GM23338 (cell line): ENCODE results near the gene COLEC12. TPM values are rescaled to one million over a fixed set of nuclear protein-coding genes. Genes with fewer than 3 reads are reported as not detected.

Experiments
- ATAC-seq: fragments of 200-7000 bp; cut with Tn5 transposase; 3 replicates; pipeline ENCODE4 v1.9.1; 2020
- DNase-seq: peaks from one replicate; pipeline ENCODE4 v3.0.0-alpha.2; 2015; ENCODE audit warnings: low spot score
- H2AFZ ChIP-seq: fragments of 200-600 bp; sonication (generic); 2 replicates; pipeline ENCODE4 v1.8.0; 2016; ENCODE audit warnings: antibody characterized with exemption, mild to moderate bottlenecking, moderate library complexity
- H3F3A ChIP-seq: fragments of 200-600 bp; sonication (generic); replicated peaks from 2 replicates; pipeline ENCODE4 v1.8.0; 2017; ENCODE audit warnings: antibody characterized with exemption, mixed run types, low read depth
- H3K27ac ChIP-seq: fragments of 200-600 bp; sonication (generic); 2 replicates; pipeline ENCODE4 v1.6.1; 2016; ENCODE audit warnings: low read depth
- H3K27me3 ChIP-seq: fragments of 200-600 bp; sonication (generic); 2 replicates; pipeline ENCODE4 v1.8.0; 2016; ENCODE audit warnings: mild to moderate bottlenecking, mixed run types, moderate library complexity; ENCODE audit not compliant: insufficient read depth
- H3K36me3 ChIP-seq: fragments of 200-600 bp; sonication (generic); 2 replicates; pipeline ENCODE4 v1.8.0; 2016; ENCODE audit warnings: mild to moderate bottlenecking; ENCODE audit not compliant: insufficient read depth
- H3K4me1 ChIP-seq: fragments of 200-600 bp; sonication (generic); 2 replicates; pipeline ENCODE4 v1.8.0; 2016; ENCODE audit warnings: mild to moderate bottlenecking, moderate library complexity; ENCODE audit not compliant: insufficient read depth
- H3K4me2 ChIP-seq: fragments of 200-600 bp; sonication (generic); 2 replicates; pipeline ENCODE4 v1.7.1; 2017; ENCODE audit warnings: mixed run types
- H3K4me3 ChIP-seq: fragments of 200-600 bp; sonication (generic); 2 replicates; pipeline ENCODE4 v1.6.1; 2016; ENCODE audit warnings: mixed run types
- H3K79me2 ChIP-seq: fragments of 200-600 bp; sonication (generic); replicated peaks from 2 replicates; pipeline ENCODE4 v1.8.0; 2017; ENCODE audit warnings: mild to moderate bottlenecking; ENCODE audit not compliant: insufficient read depth
- H3K9me2 ChIP-seq: fragments of 200-600 bp; sonication (generic); 2 replicates; pipeline ENCODE4 v1.8.0; 2017; ENCODE audit not compliant: insufficient read depth
- H4K20me1 ChIP-seq: fragments of 200-600 bp; sonication (generic); replicated peaks from 2 replicates; pipeline ENCODE4 v1.8.0; 2017; ENCODE audit warnings: mild to moderate bottlenecking; ENCODE audit not compliant: insufficient read depth
- H3K27ac Mint-ChIP-seq: 2 replicates; pipeline ENCODE4 v1.8.0; 2020; ENCODE audit warnings: inconsistent platforms, mild to moderate bottlenecking, moderate library complexity, mixed read lengths
- H3K27me3 Mint-ChIP-seq: 3 replicates; pipeline ENCODE4 v1.8.0; 2022; ENCODE audit warnings: low read depth, mild to moderate bottlenecking, moderate library complexity, mixed read lengths, inconsistent platforms; ENCODE audit not compliant: insufficient read depth, poor library complexity
- H3K36me3 Mint-ChIP-seq: 3 replicates; pipeline ENCODE4 v1.8.0; 2021; ENCODE audit warnings: low read depth, mild to moderate bottlenecking, inconsistent platforms, moderate library complexity, mixed read lengths
- H3K4me1 Mint-ChIP-seq: 3 replicates; pipeline ENCODE4 v1.8.0; 2020; ENCODE audit warnings: mild to moderate bottlenecking, inconsistent platforms, mixed read lengths
- H3K4me3 Mint-ChIP-seq: 3 replicates; pipeline ENCODE4 v1.8.0; 2021; ENCODE audit warnings: moderate library complexity, mild to moderate bottlenecking, inconsistent platforms, mixed read lengths
- H3K9me3 Mint-ChIP-seq: 3 replicates; pipeline ENCODE4 v1.8.0; 2020; ENCODE audit warnings: moderate library complexity, mild to moderate bottlenecking, inconsistent platforms, mixed read lengths
- CREB1 ChIP-seq: fragments of 250-450 bp; sonication (Bioruptor Pico); IDR thresholded peaks from 2 replicates; pipeline ENCODE4 v1.5.0; 2020; ENCODE audit warnings: low read depth, mild to moderate bottlenecking, moderate library complexity
- CTCF ChIP-seq, 2 experiments: fragments of 200-600 bp in 1 of 2; sonication (generic) in 1 of 2; conservative IDR thresholded peaks; 2 replicates each; pipeline versions ENCODE4 v1.5.1 to v1.6.1; 2016 to 2017; ENCODE audit warnings: antibody characterized with exemption in 2 of 2, low read depth in 2 of 2, mild to moderate bottlenecking in 2 of 2, moderate library complexity in 1 of 2
- ETS1 ChIP-seq: IDR thresholded peaks from 2 replicates; pipeline ENCODE4 v1.6.1; 2016; ENCODE audit warnings: antibody characterized with exemption
- EZH2 ChIP-seq: fragments of 200-600 bp; sonication (generic); IDR thresholded peaks from one replicate; pipeline ENCODE4 v1.8.0; 2017; ENCODE audit warnings: antibody characterized with exemption, mild to moderate bottlenecking, low read depth; ENCODE audit not compliant: unreplicated experiment
- EZH2phosphoT487 ChIP-seq: fragments of 200-600 bp; sonication (generic); IDR thresholded peaks from one replicate; pipeline ENCODE4 v1.8.1; 2018; ENCODE audit warnings: antibody characterized with exemption; ENCODE audit not compliant: unreplicated experiment
- JUNB ChIP-seq: IDR thresholded peaks from one replicate; pipeline ENCODE4 v1.6.1; 2016; ENCODE audit warnings: antibody characterized with exemption; ENCODE audit not compliant: unreplicated experiment
- NANOG ChIP-seq: IDR thresholded peaks from 2 replicates; pipeline ENCODE4 v1.6.1; 2016; ENCODE audit warnings: antibody characterized with exemption, borderline replicate concordance
- POLR2AphosphoS5 ChIP-seq: IDR thresholded peaks from 2 replicates; pipeline ENCODE4 v1.6.1; 2016; ENCODE audit warnings: antibody characterized with exemption, low read depth
- REST ChIP-seq: IDR thresholded peaks from one replicate; pipeline ENCODE4 v1.6.1; 2018; ENCODE audit warnings: antibody characterized with exemption; ENCODE audit not compliant: unreplicated experiment
- STAT1 ChIP-seq: IDR thresholded peaks from one replicate; pipeline ENCODE4 v1.6.1; 2016; ENCODE audit warnings: antibody characterized with exemption; ENCODE audit not compliant: unreplicated experiment
- ZNF114 ChIP-seq: fragments of 250-450 bp; sonication (Bioruptor Pico); IDR thresholded peaks from 2 replicates; pipeline ENCODE4 v1.5.0; 2020; ENCODE audit warnings: mild to moderate bottlenecking, moderate library complexity
- ZNF331 ChIP-seq: fragments of 250-450 bp; sonication (Bioruptor Pico); IDR thresholded peaks from 2 replicates; pipeline ENCODE4 v1.5.0; 2020; ENCODE audit warnings: low read depth, mild to moderate bottlenecking, moderate library complexity
- ZNF462 ChIP-seq: fragments of 250-450 bp; sonication (Bioruptor Pico); IDR thresholded peaks from 2 replicates; pipeline ENCODE4 v1.5.0; 2020; ENCODE audit warnings: mild to moderate bottlenecking, moderate library complexity
- polyA plus RNA-seq: library from polyadenylated mRNA; unstranded; fragments of >200 nt; fragmentation: Nextera tagmentation; extraction: Ambion mirVana; gene quantifications from 2 replicates; pipeline ENCODE4 v1.2.1, GENCODE V29; 2016
- total RNA-seq: library from RNA; depleted of rRNA; stranded (reverse); fragments of >200 nt; shearing (Covaris generic); gene quantifications from 2 replicates; pipeline ENCODE4 v1.2.3, GENCODE V29; 2014

The COLEC12 gene
- total and polyA plus RNA-seq, 2 experiments from 2014 or later = 1.1 to 3.2 TPM

GRCh38 chr18:361100-361732, 139.3 kb downstream of the COLEC12 start:
- Histone ChIP-seq H3K27ac (no peak overlapping the region), H3F3A (no peaks in the 10 kb centered on the region), H3K27me3 (no peaks in the 10 kb centered on the region), H3K9me2 (peaks cover 7% of the 10 kb centered on the region; the same call in 1 of the 2 replicates), H2AFZ (no peak overlapping the region), H3K4me2 (no peak overlapping the region), H3K36me3 (no peaks in the 10 kb centered on the region), H3K4me3 (no peak overlapping the region), H3K79me2 (no peaks in the 10 kb centered on the region), H3K4me1 (peaks cover 11% of the 10 kb centered on the region), H4K20me1 (no peaks in the 10 kb centered on the region)
- Mint-ChIP-seq H3K4me1 (peaks cover 23% of the 10 kb centered on the region), H3K9me3 (no peaks in the 10 kb centered on the region), H3K27me3 (peaks cover 5% of the 10 kb centered on the region), H3K27ac (no peak overlapping the region), H3K4me3 (no peak overlapping the region), H3K36me3 (no peaks in the 10 kb centered on the region)
- DNase-seq (no peak), ATAC-seq (no peak)
- TF ChIP-seq NANOG (no peak), JUNB (no peak), ZNF462 (CRISPR knock-in tag) (no peak), REST (no peak), EZH2 (no peak), CTCF (conservative IDR thresholded peaks at IDR 0.05; ENCODE audit: low read depth in 2 of 2) (no peak), ZNF331 (CRISPR knock-in tag) (no peak), CREB1 (no peak), ETS1 (no peak), STAT1 (no peak), POLR2AphosphoS5 (no peak), ZNF114 (CRISPR knock-in tag) (no peak), EZH2phosphoT487 (no peak)
